ENCODE results near the gene TANGO2.

GRCh38 chr22:20063271-20064139, 42.6 kb downstream of the TANGO2 start:
- TF ChIP-seq POLR2A (IDR thresholded peaks at IDR 0.05; ENCODE audit: borderline replicate concordance, extremely low read depth, insufficient read depth, insufficient read length) (no peak), CTCF (IDR thresholded peaks at IDR 0.05 in 2 of 3, conservative IDR thresholded peaks at IDR 0.05 in 1 of 3; ENCODE audit: borderline replicate concordance in 1 of 3, insufficient read depth in 1 of 3, low read depth in 2 of 3, low read length in 2 of 3) (0 out of 6 replicates have a peak, but pooled peaks of 1 of the 3 experiments have one; percentile 10), JUND (IDR thresholded peaks at IDR 0.05) (no peak), RAD21 (IDR thresholded peaks at IDR 0.05; ENCODE audit: low read depth) (no peak), YY1 (IDR thresholded peaks at IDR 0.05; ENCODE audit: extremely low read depth, insufficient replicate concordance, low read depth, low read length) (no peak), EZH2 (IDR thresholded peaks at IDR 0.05) (no peak), EZH2phosphoT487 (IDR thresholded peaks at IDR 0.05; ENCODE audit: borderline replicate concordance) (no peak), MAX (IDR thresholded peaks at IDR 0.05) (no peak), ZFX (IDR thresholded peaks at IDR 0.05) (no peak)

Measured in HCT116 (cell line).